NCI-H2171 (cell line): ENCODE results near the gene SORCS2.

Experiments used
- DNase-seq: peaks from one replicate; lab custom pipeline; 2025; lab: John Stamatoyannopoulos, UW

The SORCS2 gene

DNA sequence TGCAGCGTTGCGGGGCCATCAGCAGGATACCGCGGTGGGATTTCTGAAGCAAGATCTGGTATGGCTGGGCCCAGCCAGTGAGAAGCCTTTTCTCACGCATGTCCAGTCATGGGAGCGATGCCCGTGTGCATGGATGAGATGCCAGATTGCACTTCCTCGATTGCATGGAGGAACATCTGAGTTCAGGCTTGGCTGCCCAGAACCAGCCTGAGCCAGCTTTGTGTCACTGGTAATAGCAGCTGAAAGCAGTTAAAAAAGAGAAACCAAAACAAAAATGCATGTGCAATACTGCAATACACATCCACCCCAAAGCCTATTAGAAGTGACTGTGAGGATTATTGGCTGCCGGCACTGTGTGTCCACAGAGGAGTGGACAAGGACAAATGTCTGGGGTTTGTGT is 183.1 kb downstream of the SORCS2 start:
- no peak for DNase-seq

- DNase-seq: no peak
Measured at GRCh38 chr4:7377223-7377865, 185.0 kb downstream of the SORCS2 start.

- no peak for DNase-seq
Measured at GRCh38 chr4:7379186-7379585, 186.8 kb downstream of the SORCS2 start.

DNA sequence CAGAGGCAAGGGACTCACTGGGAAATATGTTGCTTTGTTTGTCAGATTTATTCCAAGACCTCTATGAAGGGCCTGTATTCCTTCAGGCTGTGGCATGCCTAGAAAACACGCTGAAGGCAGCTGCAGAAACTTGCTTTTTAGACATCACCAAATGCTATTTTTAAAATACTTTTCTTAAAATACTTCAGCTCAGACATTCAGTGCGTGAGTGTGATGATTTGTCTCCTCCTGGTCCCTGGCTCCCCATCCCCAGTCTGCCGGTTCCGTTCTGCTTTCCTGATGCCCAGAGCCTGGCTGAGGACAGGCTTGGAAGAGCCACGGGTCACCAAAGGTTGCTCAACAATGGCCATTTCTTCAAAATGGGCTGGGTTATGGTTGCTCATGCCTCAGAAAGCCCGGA is 187.4 kb downstream of the SORCS2 start:
- DNase-seq: no peak

GRCh38 chr4:7381221-7381889 is 189.0 kb downstream of the SORCS2 start:
- DNase-seq: no peak

DNA sequence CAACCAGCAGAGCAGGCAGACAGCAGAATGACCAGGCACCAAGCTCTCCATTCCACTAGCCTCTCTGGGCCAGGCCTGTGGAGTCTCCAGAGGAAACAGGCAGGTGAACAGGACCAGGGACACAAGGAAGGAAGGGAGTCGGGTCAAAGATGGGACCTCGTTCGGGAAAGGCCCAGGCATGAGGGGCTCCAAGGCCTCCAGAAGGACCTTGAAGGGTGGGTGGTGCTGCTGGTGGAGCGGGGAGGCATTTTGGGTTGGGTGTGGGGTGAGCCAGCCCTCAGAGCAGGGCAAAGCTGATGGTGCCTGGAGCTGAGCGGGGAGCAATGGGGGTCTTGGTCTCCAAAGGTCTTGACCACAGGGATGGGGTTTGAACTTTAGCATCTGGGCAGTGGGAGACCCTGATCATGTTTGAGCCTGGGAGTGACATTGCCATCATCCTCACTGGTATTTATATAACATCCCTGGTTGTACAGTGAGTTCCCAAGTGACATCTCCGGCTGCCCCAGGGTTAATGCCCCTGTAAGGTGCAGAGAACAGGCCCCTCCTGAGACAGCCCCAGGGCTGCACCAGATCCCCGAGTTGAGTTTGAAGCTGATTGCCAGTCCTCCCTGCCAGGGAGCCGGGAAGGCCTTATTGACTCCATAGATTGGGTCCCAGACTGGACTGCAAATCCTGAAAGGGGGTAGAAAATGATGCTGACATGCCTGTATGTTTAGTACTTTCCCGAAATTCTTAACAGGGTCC is 189.7 kb downstream of the SORCS2 start:
- DNase-seq: no peak

GRCh38 chr4:7382634-7383014 is 190.3 kb downstream of the SORCS2 start:
- DNase-seq: no peak

DNA sequence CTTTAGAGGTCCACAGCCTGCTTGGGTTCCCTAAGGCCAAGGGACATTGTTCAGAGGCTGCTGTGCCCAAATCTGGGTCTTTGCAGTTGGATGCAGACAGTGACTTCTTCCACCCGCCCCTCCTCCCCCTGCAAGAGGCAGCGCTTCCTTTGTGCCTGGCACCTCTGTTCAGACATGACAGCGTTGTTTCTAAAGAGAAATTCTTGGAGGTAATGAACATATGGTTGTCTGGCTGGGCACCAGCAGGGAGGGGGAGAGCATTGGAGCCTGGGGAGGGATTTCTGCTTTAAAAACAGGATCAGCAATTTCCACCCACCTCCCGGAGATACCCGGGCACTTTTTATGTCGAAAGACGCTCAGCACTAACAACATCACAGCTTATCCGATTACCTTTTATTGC is 190.9 kb downstream of the SORCS2 start:
- DNase-seq: no peak

DNA sequence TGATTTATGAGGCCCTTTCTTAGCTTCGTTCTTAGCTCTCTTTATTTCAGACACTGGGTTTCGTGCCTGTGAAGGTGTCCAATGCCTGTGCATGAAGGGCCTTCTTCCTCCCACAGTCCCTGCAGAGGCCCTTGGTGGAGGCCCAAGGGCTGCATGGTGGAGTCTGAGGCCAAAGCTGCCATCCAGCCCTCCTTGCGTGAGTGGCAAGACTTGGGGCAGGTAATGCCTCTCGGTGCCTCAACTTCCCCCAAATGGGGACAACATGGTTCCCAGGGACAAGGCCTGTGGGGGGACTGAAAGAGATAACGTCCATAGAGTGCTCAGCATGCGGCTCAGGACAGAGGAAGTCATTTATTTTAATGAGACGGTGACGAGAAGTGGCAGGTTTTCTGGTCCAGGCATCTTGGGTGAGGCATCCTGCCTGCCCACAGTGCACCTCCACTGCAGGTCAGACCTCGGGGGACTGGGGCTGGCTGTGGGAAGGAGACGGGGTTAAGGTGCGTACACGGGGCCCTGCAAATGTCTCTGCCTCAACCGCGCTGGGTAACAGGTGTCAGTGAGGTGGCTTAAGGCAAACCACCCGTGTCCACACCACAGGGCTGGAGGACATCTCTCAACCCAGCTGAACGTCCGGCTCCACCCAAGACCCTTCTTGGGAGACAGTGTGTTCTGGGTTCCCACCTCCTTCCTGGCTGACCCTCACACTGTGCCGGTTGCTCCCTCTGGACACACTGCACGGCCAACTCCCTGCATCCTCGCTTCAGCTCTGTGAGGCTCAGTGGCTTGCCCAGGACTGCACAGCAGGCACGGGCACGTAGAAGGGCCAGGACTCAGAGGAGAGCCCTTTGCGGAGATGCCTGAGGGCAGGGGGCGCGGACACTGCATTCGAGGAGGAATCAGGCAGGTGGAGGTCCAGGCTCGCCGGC is 191.9 kb downstream of the SORCS2 start:
- no peak for DNase-seq

DNA sequence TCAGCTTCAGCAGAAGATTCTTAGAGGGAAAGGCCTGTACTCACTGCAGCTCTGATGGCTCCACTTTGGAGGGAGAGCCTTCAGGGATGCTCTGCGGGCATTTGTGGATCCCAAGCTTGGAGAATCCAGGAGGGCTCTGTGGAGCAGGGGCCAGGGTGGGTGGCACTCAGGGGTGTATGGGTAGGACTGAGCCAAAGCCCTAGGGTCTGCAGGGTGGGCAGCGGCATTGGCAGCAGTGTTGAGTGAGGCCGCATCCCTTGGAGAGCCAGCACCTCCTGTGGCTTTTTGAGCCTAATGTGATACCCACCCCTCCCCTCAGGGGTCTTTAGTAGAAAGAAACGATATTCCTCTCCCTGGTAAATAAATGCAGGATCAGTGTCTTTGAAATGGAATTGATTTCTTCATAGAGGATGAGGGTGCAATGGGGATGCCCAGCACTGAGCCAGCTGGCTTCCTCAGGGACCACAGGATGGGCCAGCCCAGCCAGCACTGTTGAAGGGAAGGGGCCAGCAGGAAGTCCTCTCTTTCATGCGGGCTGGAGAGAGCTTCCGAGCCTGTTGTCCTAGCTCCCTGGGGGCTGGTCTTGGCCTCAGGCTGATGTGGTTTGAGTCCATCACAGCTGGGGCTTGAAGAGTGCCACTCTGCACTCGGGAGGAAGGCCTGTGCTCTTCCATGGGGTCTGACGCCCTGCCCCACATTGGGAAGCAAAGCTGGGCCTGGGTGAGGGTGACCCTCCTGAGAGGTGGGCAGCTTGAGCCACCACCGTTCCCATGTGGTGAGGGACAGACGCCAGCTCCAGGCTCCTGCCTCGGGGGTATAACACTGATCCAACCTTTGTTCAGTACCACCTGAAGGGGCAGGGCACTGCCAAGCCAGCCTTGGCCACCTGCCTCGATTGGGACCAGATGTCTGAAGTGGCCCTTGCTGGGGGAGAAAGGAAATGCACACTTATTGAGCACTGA is 192.9 kb downstream of the SORCS2 start:
- DNase-seq: no peak

DNA sequence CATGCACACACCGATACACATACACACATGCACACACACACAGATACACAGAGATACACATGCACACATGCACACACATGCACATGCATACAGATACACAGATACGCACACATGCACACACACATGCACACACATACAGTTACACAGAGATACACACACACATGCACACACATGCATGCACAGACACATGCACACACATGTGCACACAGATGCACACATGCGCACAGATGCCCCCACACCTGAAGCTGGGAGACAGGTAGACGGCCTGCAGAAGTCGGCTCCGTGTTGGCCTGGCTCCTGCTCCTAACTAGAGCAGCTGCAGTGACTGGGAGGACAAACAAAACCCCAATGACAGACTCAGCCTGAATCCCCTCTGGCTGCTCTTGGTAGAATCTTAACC is 195.6 kb downstream of the SORCS2 start:
- DNase-seq: no peak

DNA sequence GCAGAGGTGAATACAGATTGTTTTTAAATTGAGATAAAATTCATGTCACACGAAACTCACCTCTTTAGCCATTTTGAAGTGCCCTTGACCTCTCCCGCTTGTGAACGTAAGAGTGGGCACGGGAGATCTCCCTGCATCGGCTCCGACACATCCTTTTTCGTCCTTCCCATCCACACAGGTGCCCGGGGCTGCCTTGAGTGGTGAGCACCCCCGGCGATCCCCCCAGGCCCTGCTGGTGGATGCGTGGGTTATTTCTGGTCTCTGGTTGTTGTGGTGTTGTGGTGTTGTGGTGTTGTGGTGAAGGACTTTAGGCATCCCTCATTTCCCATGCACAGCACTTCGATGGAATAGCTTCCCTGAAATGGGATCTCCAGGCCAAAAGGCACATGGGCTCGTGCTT is 196.3 kb downstream of the SORCS2 start:
- DNase-seq: no peak

GRCh38 chr4:7389101-7389701 is 196.9 kb downstream of the SORCS2 start:
- no peak for DNase-seq

GRCh38 chr4:7389719-7390118 is 197.4 kb downstream of the SORCS2 start:
- DNase-seq: no peak

DNA sequence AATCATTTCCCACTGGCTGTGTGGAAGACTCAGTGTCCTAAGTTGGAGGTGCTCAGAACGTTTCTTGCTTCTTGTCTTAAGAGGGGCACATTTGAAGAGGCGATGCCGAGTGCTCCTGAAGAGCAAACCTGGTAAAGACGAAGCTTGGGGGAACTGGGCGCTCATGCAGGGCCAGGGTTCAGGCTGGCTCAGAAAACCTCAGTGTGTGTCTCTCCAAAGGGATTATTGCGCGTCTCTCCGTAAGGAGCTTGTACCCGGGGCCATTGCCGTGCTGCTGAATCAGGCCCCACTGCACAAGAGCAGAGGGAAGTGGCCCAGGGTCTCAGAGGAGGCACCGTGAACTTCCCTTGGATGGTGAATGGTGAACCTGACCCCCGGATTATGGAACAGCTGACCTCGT is 198.0 kb downstream of the SORCS2 start:
- no peak for DNase-seq

DNA sequence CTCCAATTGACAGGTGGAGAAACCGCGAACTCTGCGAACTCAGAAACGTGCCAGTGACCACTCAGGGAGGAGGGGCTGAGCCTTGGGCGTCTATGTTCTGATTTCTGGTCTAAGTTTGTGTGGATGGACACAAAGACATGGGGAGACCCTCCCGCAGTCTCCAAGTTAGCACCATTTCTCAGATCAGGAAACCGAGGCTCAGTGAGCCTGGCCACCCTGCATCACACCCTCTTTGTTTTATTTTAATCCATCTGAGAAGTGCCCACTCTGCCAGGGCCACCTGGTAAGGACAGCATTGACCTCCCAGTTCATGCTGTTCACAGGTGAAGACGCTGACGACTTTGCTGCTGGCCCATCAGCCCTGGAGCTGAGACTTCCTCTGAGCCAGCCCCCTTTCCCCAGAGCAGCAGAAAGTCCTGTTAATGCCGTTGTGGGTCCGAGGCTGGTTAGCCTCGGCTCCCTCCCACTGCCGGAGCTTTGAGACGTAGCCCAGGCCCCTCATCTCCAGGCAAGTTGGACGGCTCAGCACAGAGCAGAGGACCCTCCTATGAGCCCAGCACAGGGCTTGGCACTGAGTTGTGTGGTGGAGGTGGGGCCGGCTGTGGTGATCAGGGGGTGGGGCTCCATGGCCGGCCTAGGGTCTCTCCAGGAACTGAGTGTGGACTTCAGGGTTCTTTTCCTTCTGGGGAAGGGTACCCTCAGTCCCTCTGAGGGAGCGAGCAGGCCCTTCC is 198.7 kb downstream of the SORCS2 start:
- no peak for DNase-seq

DNA sequence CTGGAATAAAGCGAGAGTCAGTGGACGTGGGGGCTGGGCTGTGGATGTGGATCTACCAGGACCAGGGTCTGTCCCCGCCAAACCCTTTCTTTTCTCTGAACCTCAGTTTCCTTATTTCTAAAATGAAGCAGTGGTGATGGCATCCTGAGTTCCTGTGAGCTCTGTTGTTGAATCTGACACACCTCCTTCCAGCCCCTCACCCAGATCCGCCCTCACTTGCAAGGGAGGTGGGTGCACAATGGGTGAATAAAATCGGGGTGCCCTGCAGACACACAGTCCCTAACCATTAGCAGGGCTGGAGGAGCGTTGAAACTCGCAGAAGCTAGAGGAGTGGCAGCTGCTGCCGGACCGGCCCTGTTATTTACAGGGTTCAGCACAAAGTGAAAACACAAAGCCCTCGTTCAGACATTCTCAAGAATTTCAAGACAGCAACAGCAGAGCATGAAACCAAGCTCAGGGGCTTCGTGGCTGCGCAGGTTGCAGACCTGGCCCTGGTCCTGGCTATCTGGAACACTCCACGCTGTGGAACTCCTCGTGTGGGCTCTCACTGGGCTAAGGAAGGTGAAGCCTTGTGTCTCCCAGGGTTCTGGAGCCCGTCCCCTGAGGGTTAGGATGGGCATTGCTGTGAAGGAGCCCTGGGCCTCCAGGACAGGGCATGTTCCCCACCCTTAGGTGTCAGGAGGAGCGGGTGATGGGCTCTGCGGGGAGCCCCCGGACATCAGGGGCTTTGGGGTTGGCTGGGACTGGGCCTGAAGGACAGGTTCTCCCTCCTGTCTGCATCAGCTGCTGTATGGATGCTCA is 199.5 kb downstream of the SORCS2 start:
- DNase-seq: no peak

DNA sequence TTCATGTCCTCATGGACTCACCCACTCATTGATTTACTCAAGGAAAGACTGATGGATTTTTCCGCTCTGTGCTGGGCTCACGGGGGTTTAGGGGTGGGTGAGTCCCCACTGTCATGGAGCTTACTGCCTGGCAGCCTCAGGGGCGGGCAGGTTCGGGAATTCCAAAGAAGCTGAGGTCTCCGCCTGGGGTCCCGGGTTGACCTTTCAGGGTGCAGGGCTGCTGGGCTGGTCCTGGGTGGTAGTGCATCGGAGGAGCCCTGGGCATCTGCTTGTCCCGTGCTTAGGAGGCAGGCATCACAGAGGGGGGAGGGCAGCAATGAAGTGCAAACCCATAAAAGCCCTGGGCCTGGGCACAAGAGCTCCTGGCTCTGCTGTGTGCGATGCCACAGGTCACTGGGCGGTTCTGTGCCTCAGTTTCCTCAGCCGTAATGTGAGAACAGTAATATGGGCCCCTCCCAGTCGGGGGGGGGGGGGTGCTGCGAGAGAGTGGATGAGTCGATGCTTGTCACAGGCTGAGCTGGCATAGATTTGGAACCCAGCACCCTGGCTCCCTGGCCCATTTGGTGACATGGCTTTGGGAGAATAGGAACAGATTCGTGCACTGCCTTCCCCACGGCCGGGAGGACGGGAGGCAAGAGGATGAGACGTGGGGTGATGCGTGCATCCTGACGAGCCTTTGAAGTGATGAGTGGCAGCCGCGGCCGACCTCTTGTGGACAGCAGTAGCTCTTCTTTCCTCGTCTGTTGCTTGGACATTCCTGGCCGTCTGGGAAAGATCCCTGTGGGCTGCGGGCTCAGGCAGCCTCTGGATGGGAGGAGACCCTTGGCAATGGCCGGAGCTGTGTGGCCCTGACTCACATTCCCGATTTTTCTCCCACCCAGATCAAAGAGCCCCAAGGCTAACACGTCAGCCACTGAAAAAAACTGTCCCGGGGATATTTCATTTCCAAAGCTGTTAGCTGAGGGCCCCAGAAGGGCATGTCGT is 200.4 kb downstream of the SORCS2 start:
- DNase-seq: no peak
